Right lobe of liver (tissue), 6 donors: ENCODE data around the gene ELL. TPM values are rescaled to one million over a fixed set of nuclear protein-coding genes. Genes with fewer than 3 reads are reported as not detected.

Experiments used
- ATAC-seq, 4 donors: fragments of 200-7000 bp; cut with Tn5 transposase; one replicate each; pipeline ENCODE4 v1.9.1; 2020; ENCODE audit warnings: mild to moderate bottlenecking in 4 of 4, moderate library complexity in 4 of 4
- DNase-seq, 3 donors: peaks; one replicate each; pipeline ENCODE4 v3.0.0-alpha.2; 2020
- H3K27ac ChIP-seq, 3 donors: fragments of 200-600 bp; one replicate each; pipeline ENCODE4 v1.8.0; 2022
- H3K27me3 ChIP-seq, 2 donors: fragments of 200-600 bp; one replicate each; pipeline ENCODE4 v1.8.0; 2022
- H3K36me3 ChIP-seq, 4 donors: fragments of 200-600 bp; sonication (generic) in 1 of 4; one replicate each; pipeline versions ENCODE4 v1.5.1 to v1.8.0; 2017 to 2022; ENCODE audit warnings: control low read depth in 1 of 4
- H3K4me1 ChIP-seq, 4 donors: fragments of 200-600 bp; sonication (generic) in 1 of 4; one replicate each; pipeline versions ENCODE4 v1.5.1 to v1.8.0; 2017 to 2022; ENCODE audit warnings: control low read depth in 1 of 4
- H3K4me3 ChIP-seq, 3 donors: fragments of 200-600 bp; one replicate each; pipeline ENCODE4 v1.8.0; 2022
- H3K9me3 ChIP-seq, 4 donors: fragments of 200-600 bp; sonication (generic) in 1 of 4; one replicate each; pipeline versions ENCODE4 v1.5.1 to v1.8.0; 2017 to 2022; ENCODE audit warnings: control low read depth in 1 of 4
- POLR2A ChIP-seq: fragments of 450-650 bp; IDR thresholded peaks from one replicate; pipeline ENCODE4 v1.6.1; 2017; ENCODE audit warnings: antibody characterized with exemption, mild to moderate bottlenecking
- whole genome bisulfite sequencing: methylation state at CpG from one replicate; pipeline ENCODE4 v1.1.6; 2018; ENCODE audit warnings: low coverage, low lambda C conversion rate; ENCODE audit not compliant: insufficient coverage; ENCODE audit errors: missing lambda C conversion rate; 5-methylcytosine and 5-hydroxymethylcytosine counted together
- intact Hi-C, 2 donors: fragments of 100-400 bp; cut with DNase I; formaldehyde crosslinking; loops; one replicate each; pipeline versions ENCODE4 v1.11.2 to v1.14.1; 2022
- total RNA-seq, 6 experiments: library from RNA; depleted of rRNA in 2 of 6; stranded (reverse); fragments of >200 nt in 2 of 6; fragmentation: NEBNext Ultra II Directional in 3 of 6; extraction: Animal tissue kit (Norgen Biotek cat#: 25700) in 3 of 6; gene quantifications; one replicate each; pipeline versions ENCODE4 v1.1.0 to v1.2.4, GENCODE V29; 2016 to 2023
- TF ChIP-seq, protein P1 (sequence below), 4 donors: fragments of 200-600 bp in 3 of 4; fragments of 450-650 bp in 1 of 4; IDR thresholded peaks; one replicate each; pipeline versions ENCODE4 v1.5.1 to v1.8.0; 2016 to 2022; ENCODE audit warnings: antibody characterized with exemption in 4 of 4, mild to moderate bottlenecking in 2 of 4
- donor health status: DM: no; HTN: yes; CAD: no.
- donor health status: DM: no; HTN: no; CAD: no.
- donor health status: DM: no; HTN: no; CAD: no.
- donor health status: DM: no; HTN: yes; CAD: no.
- donor health status: DM: no; HTN: yes; CAD: no.

ELL gene
- total RNA-seq, 6 experiments from 2014 or later: 5.3 to 11.9 (median 8.6) TPM

DNA sequence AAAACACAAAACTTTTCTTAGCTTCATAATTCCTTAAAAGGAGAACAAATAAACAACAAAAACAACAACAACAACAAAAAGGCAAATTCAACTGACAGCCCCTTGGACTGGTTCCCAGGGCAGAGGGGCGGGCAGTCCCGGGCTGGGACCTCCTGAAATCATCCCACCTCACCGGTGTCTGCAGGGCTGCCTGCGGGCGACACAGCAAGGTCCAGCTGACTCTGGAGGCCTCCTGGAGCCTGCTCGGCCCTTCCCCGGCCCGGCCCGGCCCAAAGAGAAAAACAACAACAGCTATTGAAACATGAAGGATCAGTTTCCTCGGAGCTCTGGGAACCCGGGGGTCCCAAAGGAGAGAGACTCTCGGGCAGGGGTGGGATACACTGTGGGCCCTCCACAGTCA is 78.9 kb downstream of the ELL start:
- Histone ChIP-seq H3K4me1 (peaks cover 0 to 27% (median 11%) of the 10 kb centered on the region in 4 donors), H3K4me3 (no peak overlapping the region), H3K9me3 (no peaks in the 10 kb centered on the region), H3K27me3 (no peaks in the 10 kb centered on the region), H3K36me3 (peaks cover 0 to 38% (median 19%) of the 10 kb centered on the region in 4 donors), H3K27ac (no peak overlapping the region)
- TF ChIP-seq, protein P1, sequence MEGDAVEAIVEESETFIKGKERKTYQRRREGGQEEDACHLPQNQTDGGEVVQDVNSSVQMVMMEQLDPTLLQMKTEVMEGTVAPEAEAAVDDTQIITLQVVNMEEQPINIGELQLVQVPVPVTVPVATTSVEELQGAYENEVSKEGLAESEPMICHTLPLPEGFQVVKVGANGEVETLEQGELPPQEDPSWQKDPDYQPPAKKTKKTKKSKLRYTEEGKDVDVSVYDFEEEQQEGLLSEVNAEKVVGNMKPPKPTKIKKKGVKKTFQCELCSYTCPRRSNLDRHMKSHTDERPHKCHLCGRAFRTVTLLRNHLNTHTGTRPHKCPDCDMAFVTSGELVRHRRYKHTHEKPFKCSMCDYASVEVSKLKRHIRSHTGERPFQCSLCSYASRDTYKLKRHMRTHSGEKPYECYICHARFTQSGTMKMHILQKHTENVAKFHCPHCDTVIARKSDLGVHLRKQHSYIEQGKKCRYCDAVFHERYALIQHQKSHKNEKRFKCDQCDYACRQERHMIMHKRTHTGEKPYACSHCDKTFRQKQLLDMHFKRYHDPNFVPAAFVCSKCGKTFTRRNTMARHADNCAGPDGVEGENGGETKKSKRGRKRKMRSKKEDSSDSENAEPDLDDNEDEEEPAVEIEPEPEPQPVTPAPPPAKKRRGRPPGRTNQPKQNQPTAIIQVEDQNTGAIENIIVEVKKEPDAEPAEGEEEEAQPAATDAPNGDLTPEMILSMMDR (IDR thresholded peaks at IDR 0.05): no peak
- TF ChIP-seq POLR2A: no peak
- DNase-seq (no peak), ATAC-seq (no peak)
- intact Hi-C loops: loop anchor here in 1 of 2 donors (10.0 kb wide), 1 partner anchor 412 kb away; no protein-coding TSS in a partner anchor
- WGBS: 97% methylated on average over 6 of the region's 12 CpGs

DNA sequence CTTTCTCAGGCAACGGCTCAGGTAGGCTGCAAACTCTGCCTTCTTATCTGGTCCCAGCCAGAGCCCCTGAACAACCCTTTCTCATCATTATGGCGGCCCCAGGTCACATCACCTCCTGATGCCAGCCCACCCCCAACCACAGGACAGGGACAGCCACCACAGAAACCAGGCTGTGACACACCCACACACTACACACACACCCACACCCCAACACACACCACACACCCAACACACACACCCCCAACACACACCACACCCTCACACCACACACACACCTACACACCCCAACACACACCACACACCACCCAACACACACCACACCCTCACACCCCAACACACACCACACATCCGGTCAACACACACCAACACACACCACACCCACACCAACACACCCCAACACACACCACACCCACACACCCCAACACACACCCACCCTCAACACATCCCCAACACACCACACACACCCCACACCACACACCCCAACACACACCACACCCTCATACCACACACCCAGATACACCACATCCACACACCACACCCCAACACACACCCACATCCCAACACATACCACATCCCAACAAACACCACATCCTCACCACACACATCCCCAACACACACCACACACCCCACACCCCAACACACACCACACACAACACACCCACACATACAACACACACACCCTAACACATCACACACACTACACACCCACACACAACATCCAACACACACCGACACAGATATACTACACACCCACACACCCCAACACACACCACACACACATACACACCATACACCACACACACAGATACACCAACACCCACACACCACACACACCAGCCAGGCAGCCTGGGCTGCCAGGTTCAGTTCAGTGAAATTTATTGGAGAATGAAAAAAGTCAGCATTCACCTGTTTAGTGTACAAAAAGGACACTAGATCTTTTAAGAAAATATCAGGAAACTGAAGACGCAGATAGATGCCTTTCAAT is 79.8 kb downstream of the ELL start:
- TF ChIP-seq, protein P1 (IDR thresholded peaks at IDR 0.05): no peak
- TF ChIP-seq POLR2A: no peak
- H3K9me3 ChIP-seq: no peaks in the 10 kb centered on the region
- 83% methylated on average over 2 of the region's 5 CpGs for WGBS
- H3K36me3 ChIP-seq: peaks cover 0 to 38% (median 19%) of the 10 kb centered on the region in 4 donors
- H3K27me3 ChIP-seq: no peaks in the 10 kb centered on the region
- DNase-seq (no peak), ATAC-seq (no peak)
- no peak overlapping the region for H3K4me3 ChIP-seq
- H3K27ac ChIP-seq: no peak overlapping the region
- intact Hi-C loops: loop anchor here in 1 of 2 donors (10.0 kb wide), 1 partner anchor 413 kb away; no protein-coding TSS in a partner anchor
- peaks cover 0 to 31% (median 9%) of the 10 kb centered on the region in 4 donors for H3K4me1 ChIP-seq

DNA sequence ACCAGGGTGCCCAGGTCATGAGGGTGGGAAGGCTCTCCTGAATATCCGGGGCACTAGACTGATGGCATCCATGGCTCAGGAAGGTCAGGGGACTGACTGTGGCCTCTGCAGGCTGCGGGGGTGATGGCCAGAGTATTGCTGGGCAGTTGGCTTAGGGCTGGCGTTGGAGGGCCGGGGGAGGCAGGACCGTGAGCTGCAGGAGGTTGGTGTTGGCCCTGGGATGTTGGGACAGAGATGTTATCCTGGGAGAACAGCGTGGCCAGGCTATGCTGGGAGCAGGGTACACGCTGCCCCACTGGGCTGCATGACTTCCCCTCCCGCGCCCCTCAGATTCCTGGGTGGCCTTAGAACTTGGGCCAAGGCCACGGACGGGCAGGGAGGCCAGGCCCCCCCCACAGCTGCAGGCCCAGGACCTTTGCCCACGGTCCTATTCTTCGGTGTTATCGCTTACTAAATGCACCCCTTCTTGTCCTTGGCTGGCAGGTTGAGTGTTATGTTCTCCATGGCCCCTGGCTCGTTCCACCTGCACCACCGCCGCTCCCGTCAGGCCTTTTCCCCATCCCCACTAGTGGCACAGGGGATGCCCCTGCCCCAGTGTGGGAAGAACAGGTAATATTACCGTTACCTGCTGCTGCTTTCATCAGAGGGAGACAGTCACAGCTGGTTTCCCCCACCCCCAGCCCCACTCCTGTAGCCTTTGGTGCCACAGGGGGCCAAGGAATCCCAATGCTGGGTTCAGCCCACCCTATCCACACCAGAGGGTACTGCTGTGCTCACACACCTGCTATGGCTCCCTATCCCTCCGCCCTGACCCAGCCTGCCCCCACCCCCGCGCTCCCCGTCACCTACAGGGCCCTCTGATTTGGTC is 80.7 kb downstream of the ELL start:
- intact Hi-C loops: loop anchor here in 1 of 2 donors (10.0 kb wide), 1 partner anchor 414 kb away; no protein-coding TSS in a partner anchor
- Histone ChIP-seq H3K4me1 (peaks cover 0 to 26% (median 6%) of the 10 kb centered on the region in 4 donors), H3K27me3 (no peaks in the 10 kb centered on the region), H3K4me3 (no peak overlapping the region), H3K36me3 (peaks cover 0 to 30% (median 16%) of the 10 kb centered on the region in 4 donors), H3K9me3 (no peaks in the 10 kb centered on the region), H3K27ac (no peak overlapping the region)
- DNase-seq: no peak
- no peak for ATAC-seq
- 50% methylated on average over 14 of the region's 23 CpGs for WGBS
- TF ChIP-seq, protein P1 (IDR thresholded peaks at IDR 0.05): no peak
- TF ChIP-seq POLR2A: no peak

DNA sequence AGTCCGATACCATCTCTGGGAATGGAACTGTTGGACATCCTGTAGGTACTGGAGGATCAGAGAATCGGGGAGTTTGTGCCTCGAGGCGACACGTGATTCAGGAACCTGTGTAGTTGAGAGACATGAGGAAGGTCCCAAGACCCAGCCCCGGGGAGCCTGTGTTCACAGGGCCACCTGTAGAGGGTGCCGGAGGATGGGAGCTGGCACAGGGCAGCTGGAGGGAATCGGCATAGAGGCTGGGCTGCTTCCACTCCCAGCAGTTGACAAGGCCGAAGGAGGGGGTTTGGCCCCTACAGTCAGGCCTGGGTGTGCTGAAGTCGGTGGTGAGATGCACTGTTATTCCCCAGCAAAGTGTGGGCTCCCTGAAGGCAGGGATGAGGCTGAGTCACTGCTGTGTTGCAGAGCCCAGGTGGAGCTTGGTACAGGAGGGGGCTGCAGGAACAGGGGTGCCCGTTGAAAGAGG is 81.4 kb downstream of the ELL start:
- no peak overlapping the region for H3K4me3 ChIP-seq
- H3K4me1 ChIP-seq: peaks cover 0 to 26% (median 6%) of the 10 kb centered on the region in 4 donors
- TF ChIP-seq POLR2A: no peak
- TF ChIP-seq, protein P1 (IDR thresholded peaks at IDR 0.05): peak; percentile 9 to 34 (median 16)
- H3K27me3 ChIP-seq: no peaks in the 10 kb centered on the region
- 58% methylated on average over 9 of the region's 11 CpGs for WGBS
- H3K27ac ChIP-seq: no peak overlapping the region
- intact Hi-C loops: loop anchor here in 1 of 2 donors (10.0 kb wide), 1 partner anchor 414 kb away; no protein-coding TSS in a partner anchor
- H3K36me3 ChIP-seq: peaks cover 0 to 23% (median 12%) of the 10 kb centered on the region in 4 donors
- DNase-seq (no peak), ATAC-seq (peak; percentile 3 to 13 (median 7))
- H3K9me3 ChIP-seq: no peaks in the 10 kb centered on the region
